ENCODE data around the gene ADGRG1.

GRCh38 chr16:57661936-57662906 lies 33.8 kb downstream of the ADGRG1 start:
- no peak for TF ChIP-seq CTCF (IDR thresholded peaks at IDR 0.05; ENCODE audit: low read length)
- no peak for TF ChIP-seq EZH2phosphoT487 (IDR thresholded peaks at IDR 0.05; ENCODE audit: low read length)
